Measurements from ENCODE around the gene UMPS.

Gene UMPS

DNA sequence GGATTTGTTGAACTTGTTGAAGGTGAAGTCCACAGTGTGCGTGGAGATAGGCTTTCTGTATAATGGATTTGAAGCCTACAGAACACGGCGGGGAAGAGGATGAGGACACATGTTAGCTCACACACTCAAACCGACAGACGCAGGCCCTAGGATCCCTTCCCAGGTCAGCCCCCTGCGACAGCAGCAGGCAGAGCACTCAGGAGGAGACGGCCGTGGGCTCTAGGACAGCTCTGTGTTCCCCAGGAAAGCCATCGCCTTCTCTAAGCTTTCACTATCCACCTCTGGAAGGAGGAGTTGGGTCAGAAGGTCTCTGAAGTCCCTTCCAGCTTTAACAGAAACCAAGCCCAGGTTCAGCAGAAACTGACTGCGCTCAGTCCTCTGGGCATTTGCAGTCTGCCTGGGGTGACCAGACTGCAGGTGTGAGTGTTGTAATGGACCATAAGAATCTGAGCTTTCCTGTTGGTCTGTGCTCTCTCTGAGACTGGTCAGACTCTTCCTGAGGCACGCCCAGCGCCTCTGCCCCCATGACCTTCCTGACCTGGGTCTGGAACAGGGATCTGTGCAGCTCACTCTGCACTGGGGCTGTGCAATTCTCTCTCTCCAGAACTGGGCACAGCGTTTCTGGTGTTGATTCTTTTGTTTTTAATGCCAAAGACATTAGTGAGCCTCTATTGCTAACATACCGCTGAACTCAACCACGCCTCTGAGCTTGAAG, 33.5 kb downstream of the UMPS start:
- no peak for DNase-seq (ENCODE audit: low read depth)

DNA sequence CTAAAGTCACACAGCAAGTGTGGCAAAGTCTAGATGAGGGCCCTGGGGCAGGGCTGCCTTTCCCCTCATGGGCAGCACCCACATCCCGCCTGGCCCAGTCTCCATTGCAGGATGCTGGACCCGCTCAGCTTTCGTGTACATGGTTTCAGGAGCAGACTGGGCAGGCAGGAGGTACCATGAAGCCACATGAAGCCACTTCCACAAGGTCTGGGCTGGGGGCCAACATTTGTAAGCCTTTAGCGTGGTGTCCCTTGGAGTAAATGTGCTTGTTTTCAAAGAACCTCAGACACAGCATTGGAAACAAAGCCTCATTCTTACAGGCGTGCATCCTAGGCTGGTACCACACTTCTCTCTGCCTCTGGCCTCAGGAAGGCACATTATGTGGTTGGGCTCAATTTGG, 34.5 kb downstream of the UMPS start:
- no peak for DNase-seq (ENCODE audit: low read depth)

GRCh38 chr3:124765197-124765840, 35.1 kb downstream of the UMPS start:
- no peak for DNase-seq (ENCODE audit: low read depth)

DNA sequence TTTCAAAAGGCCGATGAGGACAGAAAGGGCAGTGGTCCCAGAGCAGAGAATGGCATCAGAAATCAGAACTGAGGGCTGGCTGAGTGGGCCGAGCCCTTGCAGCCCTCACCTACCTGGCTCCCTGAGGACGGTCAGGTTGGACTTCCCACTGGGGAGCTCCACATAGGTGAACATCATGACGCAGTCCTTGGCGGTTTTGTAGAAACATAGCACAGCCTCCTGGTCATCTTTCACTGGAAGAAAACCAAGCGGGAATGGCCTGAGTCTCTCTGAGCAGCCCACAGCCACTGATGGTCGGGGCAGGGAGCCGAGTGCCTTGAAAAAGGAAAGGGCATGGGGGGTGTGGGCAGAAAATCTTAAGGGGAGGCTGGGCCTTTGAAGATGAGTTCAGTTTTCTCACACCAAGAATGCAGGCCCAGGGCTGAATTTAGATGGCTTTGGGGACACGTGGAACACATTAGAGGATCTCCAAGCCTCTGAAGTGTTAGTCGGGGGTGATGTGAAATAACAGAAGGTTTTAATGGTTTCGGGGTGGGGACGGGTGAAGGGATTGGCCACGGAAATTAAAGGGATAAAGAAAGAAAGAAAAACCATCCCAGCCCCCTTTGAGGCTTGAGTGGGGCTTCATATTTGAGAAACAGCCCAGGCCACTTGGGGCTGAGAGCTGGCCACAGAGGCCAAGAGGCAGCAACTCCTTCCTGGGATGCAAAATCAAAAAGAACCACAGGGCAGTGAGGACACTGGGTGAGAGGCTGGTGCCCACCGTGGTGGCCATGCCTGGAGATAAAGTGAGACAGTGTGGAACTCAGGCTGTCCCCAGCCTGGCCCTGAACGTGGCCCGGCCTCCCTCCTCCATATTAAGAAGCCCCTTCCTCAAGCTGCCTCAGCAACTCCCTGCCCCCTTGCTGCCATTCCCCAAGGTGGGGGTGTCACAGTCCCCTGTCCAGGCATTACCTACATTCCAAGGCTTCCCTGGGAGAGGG, 36.2 kb downstream of the UMPS start:
- DNase-seq (ENCODE audit: low read depth): no peak

DNA sequence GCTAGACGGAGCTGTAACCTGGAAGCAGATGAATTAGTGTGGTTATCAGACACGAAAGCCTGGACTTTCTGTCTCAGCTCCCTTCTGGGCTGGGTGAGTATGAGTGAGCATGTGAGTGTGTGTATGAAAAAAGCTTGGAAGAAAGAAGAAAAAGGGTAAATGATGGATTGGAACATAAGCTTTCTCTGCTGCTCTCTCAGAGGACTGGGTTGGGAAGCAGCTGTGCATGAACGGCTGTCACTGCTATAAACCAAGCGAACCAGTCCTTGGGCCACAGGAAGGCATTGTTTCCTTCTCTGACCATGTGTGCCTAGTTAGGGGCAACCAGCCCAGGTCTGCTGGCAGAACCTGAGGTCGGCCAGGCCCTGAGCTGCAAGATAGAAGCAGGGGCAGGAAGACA, 37.0 kb downstream of the UMPS start:
- no peak for DNase-seq (ENCODE audit: low read depth)

DNA sequence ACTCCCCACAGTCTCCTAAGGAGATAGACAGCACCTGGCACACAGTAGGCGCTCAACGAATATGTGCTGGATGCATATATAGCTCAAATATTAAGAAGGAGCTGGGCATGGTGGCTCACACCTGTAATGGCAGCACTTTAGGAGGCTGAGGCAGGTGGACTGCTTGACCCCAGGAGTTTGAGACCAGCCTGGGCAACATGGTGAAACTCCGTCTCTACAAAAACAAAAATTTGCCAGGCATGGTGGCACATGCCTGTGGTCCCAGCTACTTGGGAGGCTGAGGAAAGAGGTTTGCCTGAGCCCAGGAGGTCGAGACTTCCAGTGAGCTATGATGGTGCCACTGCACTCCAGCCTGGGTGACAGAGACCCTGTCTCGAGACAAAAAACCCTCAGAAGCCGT, 37.4 kb downstream of the UMPS start:
- no peak for DNase-seq (ENCODE audit: low read depth)

DNA sequence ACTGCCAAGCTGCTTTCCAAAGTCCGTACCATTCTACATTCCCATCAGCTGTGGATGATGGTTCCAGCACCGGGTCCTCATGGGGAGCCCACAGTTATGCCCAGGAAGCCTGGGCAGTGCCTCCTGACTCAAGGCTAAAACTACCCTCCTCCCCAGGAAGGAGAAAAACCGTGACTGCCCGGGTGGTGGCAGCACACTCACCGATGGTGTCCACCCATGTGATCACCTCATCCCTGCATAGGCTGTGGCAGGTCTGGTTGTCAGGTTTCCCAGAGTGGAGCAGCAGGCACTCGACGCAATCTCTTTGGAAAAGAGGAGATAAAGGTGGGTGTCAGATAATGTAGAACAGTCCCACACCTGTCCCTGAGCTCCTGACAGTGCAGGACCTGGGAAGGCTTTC, 38.6 kb downstream of the UMPS start:
- DNase-seq (ENCODE audit: low read depth): no peak

DNA sequence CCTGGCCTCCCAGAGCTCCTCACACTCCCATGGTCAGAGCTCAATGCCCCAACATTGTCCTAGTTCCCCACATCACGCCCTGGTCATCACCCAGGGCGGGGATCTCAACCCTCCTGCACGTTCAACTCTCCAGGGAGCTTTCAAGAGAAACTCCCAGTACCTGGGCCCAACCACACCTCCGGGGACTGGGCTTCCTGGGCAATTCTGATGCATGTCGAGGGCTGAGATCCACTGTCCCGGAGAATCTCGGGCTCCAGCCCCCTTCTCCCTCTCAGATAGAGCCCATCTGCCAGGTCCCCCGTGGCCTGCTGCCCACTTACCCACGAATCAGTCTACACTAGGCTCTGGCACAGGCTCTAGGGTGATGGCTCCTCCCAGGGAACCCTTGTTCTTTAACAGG, 39.2 kb downstream of the UMPS start:
- no peak for DNase-seq (ENCODE audit: low read depth)

DNA sequence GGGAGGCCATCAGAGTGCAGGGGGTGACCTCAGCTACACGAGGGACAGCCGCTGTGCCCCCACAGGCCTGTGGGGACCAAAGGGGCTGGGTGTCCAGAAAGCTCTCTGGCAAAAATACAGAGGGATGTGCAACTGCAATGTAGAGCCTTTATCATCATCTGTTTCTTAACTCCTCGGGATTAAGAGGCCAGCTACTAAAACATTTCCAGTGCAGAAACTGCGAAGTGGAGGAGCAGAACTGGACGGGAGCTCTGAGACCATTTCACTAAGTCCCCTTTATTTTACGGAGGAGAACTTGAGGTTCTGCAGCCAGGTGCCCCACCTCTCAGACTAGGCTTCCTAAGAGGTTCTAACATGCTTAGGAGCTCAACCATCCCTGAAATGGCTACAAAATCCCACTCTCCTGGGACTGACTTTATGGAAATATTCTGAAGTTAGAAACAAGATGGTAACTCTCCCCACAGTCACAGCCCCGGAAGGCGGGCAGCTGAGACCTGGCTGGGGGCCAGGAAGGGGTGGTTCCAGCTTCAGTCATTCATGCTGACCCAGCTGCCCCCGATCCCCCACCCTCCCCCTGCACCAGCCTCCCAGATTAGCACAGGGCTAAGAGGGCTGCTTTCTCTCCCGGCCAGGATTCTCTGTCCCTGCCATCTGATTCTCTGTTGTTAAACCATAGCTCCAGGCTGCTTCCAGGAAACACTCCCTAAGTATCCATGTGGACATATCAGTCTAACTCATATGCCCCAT, 40.3 kb downstream of the UMPS start:
- no peak for DNase-seq (ENCODE audit: low read depth)

GRCh38 chr3:124771083-124771445, 40.8 kb downstream of the UMPS start:
- DNase-seq (ENCODE audit: low read depth): no peak

GRCh38 chr3:124772081-124772831, 42.0 kb downstream of the UMPS start:
- no peak for DNase-seq (ENCODE audit: low read depth)

DNA sequence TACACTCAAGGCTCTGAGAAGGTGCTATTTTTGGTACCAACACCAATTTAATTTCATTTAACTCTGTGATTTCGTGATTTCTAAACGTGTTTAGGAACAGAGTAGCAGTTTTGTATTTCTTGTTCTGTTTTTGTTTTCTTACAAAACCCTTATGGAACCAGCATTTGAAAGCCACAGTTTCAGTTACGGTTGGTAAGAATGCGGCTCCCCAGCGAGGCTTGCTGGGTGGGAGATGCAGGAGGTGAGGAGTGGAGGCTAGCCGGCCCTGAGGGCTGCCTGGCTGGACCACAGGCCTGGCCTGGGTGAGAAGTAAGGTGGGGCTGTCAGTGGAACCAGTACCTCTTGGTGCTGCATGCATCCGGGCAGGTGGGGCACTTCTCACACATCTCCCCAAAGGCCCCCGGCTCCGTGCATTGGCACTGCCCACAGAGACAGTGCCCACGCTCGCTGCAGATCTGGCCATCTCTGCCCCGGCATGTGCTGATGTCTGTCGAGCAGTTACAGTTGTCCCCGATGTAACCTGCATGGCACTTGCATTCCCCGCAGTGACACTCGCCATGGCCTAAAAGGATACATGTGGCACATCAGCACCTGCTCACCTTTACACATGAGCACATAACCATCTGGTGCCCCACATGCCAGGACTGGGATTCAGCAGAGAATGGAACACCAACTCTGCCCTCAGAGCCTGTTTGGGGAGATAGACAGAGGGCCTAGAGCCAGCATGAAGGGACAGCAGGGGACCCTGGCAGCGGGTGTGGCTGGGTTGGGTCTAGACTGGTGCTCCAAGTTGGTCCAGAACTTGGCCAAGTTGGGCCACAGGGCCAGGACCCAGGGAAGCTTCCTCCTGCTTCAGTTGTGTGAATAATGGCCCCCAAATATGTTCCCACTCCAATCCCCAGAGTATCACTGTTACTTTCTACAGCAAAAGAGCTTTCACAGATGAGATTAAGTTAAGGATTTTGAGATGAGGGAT, 43.4 kb downstream of the UMPS start:
- DNase-seq (ENCODE audit: low read depth): no peak

DNA sequence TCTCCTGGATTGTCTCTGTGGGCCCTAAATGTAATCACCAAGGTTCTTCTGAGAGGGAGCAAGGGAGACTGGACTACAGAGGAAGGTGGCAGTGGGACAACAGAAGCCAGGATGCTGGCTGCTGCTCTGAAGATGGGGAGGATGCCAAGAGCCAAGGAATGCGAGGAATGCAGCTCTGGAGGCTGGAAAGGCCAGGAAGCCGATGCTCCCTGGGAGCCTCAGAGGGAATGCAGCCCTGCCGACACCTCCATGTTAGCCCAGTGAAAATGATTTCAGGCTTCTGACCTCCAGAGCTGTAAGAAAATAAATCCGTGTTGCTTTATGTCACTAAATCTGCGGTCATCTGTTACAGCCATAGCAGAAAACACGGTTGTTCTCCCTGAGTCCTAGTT, 44.1 kb downstream of the UMPS start:
- peak; percentile 54 for DNase-seq (ENCODE audit: low read depth)

DNA sequence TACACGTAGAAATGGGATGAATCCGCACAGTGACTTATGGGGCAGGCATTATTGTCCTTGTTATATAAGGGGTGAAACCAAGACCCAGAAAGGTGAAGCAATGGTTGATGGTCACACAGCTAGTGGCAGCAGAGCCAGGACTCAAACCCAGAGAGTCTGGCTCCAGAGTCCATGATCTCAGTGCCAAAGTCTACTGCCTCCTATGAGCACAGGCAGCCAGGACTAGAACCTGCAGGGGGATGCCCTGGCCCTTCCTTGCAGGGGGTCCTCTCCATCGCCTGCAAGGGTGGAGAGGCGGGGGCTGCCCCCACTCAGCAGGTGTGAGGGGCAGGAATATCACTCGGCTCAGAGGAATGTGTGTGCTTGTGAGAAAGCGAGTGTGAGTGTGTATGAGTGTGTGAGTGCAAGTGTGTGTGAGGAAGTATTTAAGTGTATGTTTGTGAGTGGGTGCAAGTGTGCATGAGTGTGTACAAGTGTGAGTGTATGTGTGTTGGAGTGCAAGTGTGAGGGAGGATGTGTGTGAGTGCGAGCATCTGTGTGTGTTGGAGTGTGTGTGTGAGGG, 44.7 kb downstream of the UMPS start:
- no peak for DNase-seq (ENCODE audit: low read depth)

GRCh38 chr3:124775877-124776276, 45.6 kb downstream of the UMPS start:
- no peak for DNase-seq (ENCODE audit: low read depth)

DNA sequence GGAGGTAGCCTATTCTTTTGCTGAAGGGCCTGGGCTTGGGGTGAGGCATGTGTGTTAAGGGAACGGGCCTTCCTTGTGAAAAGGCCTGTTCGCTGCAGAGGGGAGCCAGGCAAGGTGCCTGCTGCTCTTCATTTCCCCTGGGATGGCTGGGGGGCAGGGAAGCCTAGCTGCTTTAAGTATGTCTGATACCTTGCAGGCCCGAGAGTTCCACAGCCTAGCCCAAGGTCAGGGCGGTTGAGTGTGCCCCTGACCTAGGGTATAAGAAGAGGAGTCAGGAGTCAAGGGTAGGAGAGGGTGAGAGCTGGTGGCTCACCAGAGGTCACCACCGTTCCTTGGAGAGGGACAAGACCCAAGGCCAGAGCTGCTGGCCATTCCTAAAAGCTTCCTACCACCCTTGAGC, 46.6 kb downstream of the UMPS start:
- DNase-seq (ENCODE audit: low read depth): no peak

DNA sequence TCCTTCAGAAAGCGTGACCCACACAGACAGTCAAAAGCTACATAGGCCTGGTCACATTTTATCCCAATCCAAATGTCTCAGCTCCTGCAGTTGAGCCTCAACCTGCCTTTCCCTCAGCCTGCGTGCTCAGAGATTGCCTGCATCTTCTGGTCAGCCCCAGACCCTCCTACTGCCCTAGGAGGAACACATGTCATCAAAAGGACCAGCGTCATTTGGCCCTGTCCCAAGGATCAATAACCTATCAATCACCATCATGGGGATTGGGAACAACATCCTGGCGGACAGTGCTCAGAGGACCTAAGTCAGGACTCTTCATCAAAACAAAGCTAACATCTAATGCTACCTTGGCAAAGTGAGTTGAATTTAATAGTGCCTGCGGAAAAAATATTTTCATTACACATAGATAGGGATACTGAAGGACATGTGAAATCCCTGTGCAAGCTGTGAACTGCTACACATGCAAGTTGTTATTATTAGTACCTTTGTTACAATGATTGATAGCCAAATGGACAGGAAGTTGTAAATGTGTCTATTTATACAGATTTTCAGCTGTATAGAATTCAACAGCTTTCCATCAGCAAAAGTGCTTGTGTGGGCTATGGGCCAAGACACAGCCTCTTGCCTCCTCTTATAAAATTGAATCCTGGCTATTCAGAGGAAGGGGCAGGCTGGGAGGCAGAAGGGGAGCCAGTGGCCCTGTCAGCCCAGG, 47.7 kb downstream of the UMPS start:
- no peak for DNase-seq (ENCODE audit: low read depth)

- DNase-seq (ENCODE audit: low read depth): no peak
Measured at GRCh38 chr3:124779116-124779515, 48.9 kb downstream of the UMPS start.

DNA sequence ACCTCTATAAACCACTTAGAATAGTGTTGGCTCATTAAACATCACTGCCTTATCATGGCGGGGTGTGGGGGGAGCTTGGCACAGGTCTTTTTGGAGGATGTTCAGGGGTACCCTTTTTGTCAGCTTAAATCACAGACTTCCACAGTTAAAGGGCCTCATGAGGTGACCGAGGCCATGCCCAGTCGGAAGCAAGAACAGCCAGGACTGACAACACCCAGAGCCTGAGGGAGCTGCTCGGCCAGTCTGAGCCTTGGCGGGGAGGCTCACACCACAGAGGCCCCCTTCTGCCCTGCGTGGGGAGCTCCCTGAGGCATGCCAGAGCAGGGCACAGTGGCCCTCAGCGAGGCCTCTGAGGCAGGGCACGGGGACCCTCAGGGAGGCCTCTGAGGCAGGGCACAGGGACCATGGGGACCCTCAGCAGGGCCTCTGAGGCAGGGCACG, 49.5 kb downstream of the UMPS start:
- DNase-seq (ENCODE audit: low read depth): no peak

All from HS-5 (cell line).